HFFc6 (cell line): ENCODE measurements around the gene ABHD11. TPM values are rescaled to one million over a fixed set of nuclear protein-coding genes. Genes with fewer than 3 reads are reported as not detected.

Experiments used
- DNase-seq: peaks from one replicate; pipeline ENCODE4 v3.0.0-alpha.2; 2018
- H3K27ac Mint-ChIP-seq: 2 replicates; pipeline ENCODE4 v1.8.0; 2020; ENCODE audit warnings: mild to moderate bottlenecking, mixed read lengths
- H3K27me3 Mint-ChIP-seq: 2 replicates; pipeline ENCODE4 v1.8.0; 2021; ENCODE audit warnings: mild to moderate bottlenecking, moderate library complexity, mixed read lengths; ENCODE audit not compliant: insufficient read depth
- H3K36me3 Mint-ChIP-seq: 2 replicates; pipeline ENCODE4 v1.8.0; 2021; ENCODE audit warnings: low read depth, mixed read lengths
- H3K4me1 Mint-ChIP-seq: 2 replicates; pipeline ENCODE4 v1.8.0; 2020; ENCODE audit warnings: low read depth, mixed read lengths
- H3K4me3 Mint-ChIP-seq: 2 replicates; pipeline ENCODE4 v1.8.0; 2020; ENCODE audit warnings: mild to moderate bottlenecking, moderate library complexity, mixed read lengths
- H3K9me3 Mint-ChIP-seq: 2 replicates; pipeline ENCODE4 v1.8.0; 2020; ENCODE audit warnings: mild to moderate bottlenecking, mixed read lengths
- CTCF ChIP-seq: fragments of 200-600 bp; sonication (generic); IDR thresholded peaks from 2 replicates; pipeline ENCODE4 v1.5.0; 2021; ENCODE audit warnings: antibody characterized with exemption, mild to moderate bottlenecking
- total RNA-seq, 6 experiments: library from RNA; stranded (reverse); fragmentation: NEBNext Ultra II Directional; extraction: Animal tissue kit (Norgen Biotek cat#: 25700); gene quantifications; 2 replicates in 1 of 6; 3 replicates in 5 of 6; pipeline ENCODE4 v1.2.3, GENCODE V29; 2021

The ABHD11 gene
- total RNA-seq, 6 experiments from 2014 or later = 10.3 to 18.6 (median 16.8) TPM

GRCh38 chr7:73708961-73709549 lies 29.5 kb downstream of the ABHD11 start:
- Mint-ChIP-seq H3K4me1 (peaks cover 34% of the 10 kb centered on the region), H3K27ac (no peak overlapping the region), H3K36me3 (peaks cover 7% of the 10 kb centered on the region), H3K4me3 (no peak overlapping the region), H3K27me3 (peaks cover 2% of the 10 kb centered on the region), H3K9me3 (no peaks in the 10 kb centered on the region)
- DNase-seq = no peak
- no peak for TF ChIP-seq CTCF

GRCh38 chr7:73707045-73707631 lies 31.5 kb downstream of the ABHD11 start:
- no peaks in the 10 kb centered on the region for H3K9me3 Mint-ChIP-seq
- H3K36me3 Mint-ChIP-seq = peaks cover 9% of the 10 kb centered on the region
- TF ChIP-seq CTCF = no peak
- H3K27ac Mint-ChIP-seq = peak overlapping the region; percentile 56
- H3K4me3 Mint-ChIP-seq = no peak overlapping the region
- H3K4me1 Mint-ChIP-seq = peaks cover 23% of the 10 kb centered on the region
- H3K27me3 Mint-ChIP-seq = peaks cover 2% of the 10 kb centered on the region
- no peak for DNase-seq

GRCh38 chr7:73706126-73707044 lies 32.2 kb downstream of the ABHD11 start:
- Mint-ChIP-seq H3K36me3 (peaks cover 16% of the 10 kb centered on the region), H3K27me3 (peaks cover 2% of the 10 kb centered on the region), H3K4me1 (peaks cover 22% of the 10 kb centered on the region), H3K9me3 (no peaks in the 10 kb centered on the region), H3K4me3 (no peak overlapping the region), H3K27ac (peak overlapping the region; percentile 56)
- DNase-seq = peak; percentile 33
- no peak for TF ChIP-seq CTCF

GRCh38 chr7:73705551-73705920 lies 33.1 kb downstream of the ABHD11 start:
- Mint-ChIP-seq H3K36me3 (peaks cover 17% of the 10 kb centered on the region), H3K9me3 (no peaks in the 10 kb centered on the region), H3K4me1 (peaks cover 22% of the 10 kb centered on the region), H3K4me3 (no peak overlapping the region), H3K27me3 (peaks cover 2% of the 10 kb centered on the region), H3K27ac (peak overlapping the region; percentile 11; the same call in 1 of the 2 replicates)
- no peak for TF ChIP-seq CTCF
- DNase-seq = no peak

GRCh38 chr7:73704640-73705550 lies 33.7 kb downstream of the ABHD11 start:
- Mint-ChIP-seq H3K36me3 (peaks cover 17% of the 10 kb centered on the region), H3K27ac (peak overlapping the region; percentile 11; the same call in 1 of the 2 replicates), H3K9me3 (no peaks in the 10 kb centered on the region), H3K27me3 (peaks cover 2% of the 10 kb centered on the region), H3K4me3 (no peak overlapping the region), H3K4me1 (peaks cover 22% of the 10 kb centered on the region)
- no peak for DNase-seq
- no peak for TF ChIP-seq CTCF
